Ascending aorta (tissue), 2 donors: ENCODE results near the gene PLXNA4. TPM values are rescaled to one million over a fixed set of nuclear protein-coding genes. Genes with fewer than 3 reads are reported as not detected.

Source experiments
- DNase-seq, 2 donors: peaks; one replicate each; pipeline ENCODE4 v3.0.0-alpha.2; 2019; ENCODE audit warnings: low spot score in 2 of 2
- H3K27ac ChIP-seq, 2 donors: fragments of 200-600 bp; sonication (generic); one replicate each; pipeline ENCODE4 v1.5.1; 2016 to 2017; ENCODE audit warnings: mild to moderate bottlenecking in 1 of 2
- H3K27me3 ChIP-seq: fragments of 200-600 bp; sonication (generic); one replicate; pipeline ENCODE4 v1.5.1; 2017
- H3K36me3 ChIP-seq, 2 donors: fragments of 200-600 bp; sonication (generic); one replicate each; pipeline ENCODE4 v1.5.1; 2016
- H3K4me1 ChIP-seq, 2 donors: fragments of 200-600 bp; sonication (generic); one replicate each; pipeline ENCODE4 v1.5.1; 2016 to 2017; ENCODE audit warnings: mild to moderate bottlenecking in 1 of 2
- H3K4me3 ChIP-seq, 2 donors: fragments of 200-600 bp; sonication (generic); one replicate each; pipeline ENCODE4 v1.5.1; 2016 to 2017; ENCODE audit warnings: mild to moderate bottlenecking in 1 of 2
- H3K9me3 ChIP-seq, 2 donors: fragments of 200-600 bp; sonication (generic); one replicate each; pipeline ENCODE4 v1.5.1; 2016
- intact Hi-C: fragments of 100-400 bp; cut with DNase I; formaldehyde crosslinking; loops from one replicate; pipeline ENCODE4 v1.15.1; 2023
- total RNA-seq: library from RNA; depleted of rRNA; stranded (reverse); fragments of >200 nt; gene quantifications from one replicate; pipeline ENCODE4 v1.1.0, GENCODE V29; 2016
- TF ChIP-seq, protein P1 (sequence below), 3 experiments: fragments of 200-600 bp in 2 of 3; fragments of 450-650 bp in 1 of 3; sonication (generic) in 2 of 3; IDR thresholded peaks; one replicate each; pipeline ENCODE4 v1.5.1; 2016 to 2019; ENCODE audit warnings: antibody characterized with exemption in 3 of 3, mild to moderate bottlenecking in 1 of 3, moderate library complexity in 1 of 3

PLXNA4 gene
- total RNA-seq, 1 donor from 2014 or later = 27.1 TPM

DNA sequence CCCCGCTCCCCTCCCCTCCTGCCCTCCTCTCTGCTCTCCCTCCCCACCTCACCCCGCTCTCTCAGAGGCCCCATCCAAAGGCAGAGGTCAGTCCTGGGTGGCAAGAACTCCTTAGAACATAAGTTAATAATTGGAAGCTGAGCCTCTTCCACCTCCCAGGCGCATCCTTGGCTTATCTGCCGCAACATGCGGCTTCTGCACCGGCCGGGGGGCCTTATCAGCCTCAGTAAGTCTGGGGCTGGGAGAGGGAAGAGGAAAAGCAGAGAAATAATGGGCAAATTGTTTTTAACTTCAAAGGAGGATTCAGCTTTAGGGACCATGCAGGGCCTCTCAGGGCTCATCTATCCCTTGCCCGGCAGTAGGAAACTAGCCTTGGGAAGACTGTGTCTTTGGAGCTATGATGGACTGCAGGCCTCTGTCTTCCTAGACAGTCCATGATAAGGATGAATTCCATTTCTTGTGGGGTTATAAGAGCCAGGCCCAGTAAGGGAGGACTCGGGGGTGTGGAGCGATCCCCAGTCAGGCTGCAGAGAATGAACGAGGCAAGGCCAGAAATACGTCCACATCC, 411.6 kb downstream of the PLXNA4 start:
- no peaks in the 10 kb centered on the region for H3K9me3 ChIP-seq
- peaks cover 0 to 9% of the 10 kb centered on the region in 2 donors for H3K36me3 ChIP-seq
- TF ChIP-seq, protein P1, sequence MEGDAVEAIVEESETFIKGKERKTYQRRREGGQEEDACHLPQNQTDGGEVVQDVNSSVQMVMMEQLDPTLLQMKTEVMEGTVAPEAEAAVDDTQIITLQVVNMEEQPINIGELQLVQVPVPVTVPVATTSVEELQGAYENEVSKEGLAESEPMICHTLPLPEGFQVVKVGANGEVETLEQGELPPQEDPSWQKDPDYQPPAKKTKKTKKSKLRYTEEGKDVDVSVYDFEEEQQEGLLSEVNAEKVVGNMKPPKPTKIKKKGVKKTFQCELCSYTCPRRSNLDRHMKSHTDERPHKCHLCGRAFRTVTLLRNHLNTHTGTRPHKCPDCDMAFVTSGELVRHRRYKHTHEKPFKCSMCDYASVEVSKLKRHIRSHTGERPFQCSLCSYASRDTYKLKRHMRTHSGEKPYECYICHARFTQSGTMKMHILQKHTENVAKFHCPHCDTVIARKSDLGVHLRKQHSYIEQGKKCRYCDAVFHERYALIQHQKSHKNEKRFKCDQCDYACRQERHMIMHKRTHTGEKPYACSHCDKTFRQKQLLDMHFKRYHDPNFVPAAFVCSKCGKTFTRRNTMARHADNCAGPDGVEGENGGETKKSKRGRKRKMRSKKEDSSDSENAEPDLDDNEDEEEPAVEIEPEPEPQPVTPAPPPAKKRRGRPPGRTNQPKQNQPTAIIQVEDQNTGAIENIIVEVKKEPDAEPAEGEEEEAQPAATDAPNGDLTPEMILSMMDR (IDR thresholded peaks at IDR 0.05) = no peak
- H3K4me1 ChIP-seq = peaks cover 0 to 6% of the 10 kb centered on the region in 2 donors
- H3K4me3 ChIP-seq = no peak overlapping the region
- intact Hi-C loops = no loop called here
- no peak overlapping the region for H3K27ac ChIP-seq
- no peak for DNase-seq
- H3K27me3 ChIP-seq = no peaks in the 10 kb centered on the region

DNA sequence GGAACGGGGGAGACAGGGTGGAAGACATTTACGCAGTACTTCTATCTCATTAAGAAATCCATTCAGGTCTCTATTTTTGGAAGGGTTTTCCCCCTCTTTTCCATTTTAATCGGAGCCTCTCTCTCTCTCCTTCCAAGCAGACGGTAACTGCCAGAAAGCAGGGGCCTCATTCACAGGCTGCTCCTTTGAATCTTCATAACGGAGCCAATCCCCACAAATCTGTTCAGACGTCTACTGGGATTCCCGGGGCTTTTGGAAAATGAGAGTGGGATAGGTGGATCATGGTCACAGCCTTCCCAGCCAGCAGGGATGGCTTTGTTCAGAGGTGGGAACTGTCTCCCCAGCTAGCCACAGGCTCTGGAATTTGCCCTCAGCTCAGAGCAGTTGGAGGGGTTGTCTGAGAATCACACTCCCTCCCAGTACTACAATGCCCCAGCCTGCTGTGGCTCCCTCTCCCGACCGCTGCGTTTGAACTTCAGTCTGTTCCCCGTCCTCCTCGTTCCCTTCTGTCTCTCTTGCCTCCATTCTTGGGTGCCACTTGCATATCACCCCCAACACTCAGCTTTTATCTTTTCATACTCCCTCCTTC, 413.6 kb downstream of the PLXNA4 start:
- Histone ChIP-seq H3K4me1 (peaks cover 0 to 6% of the 10 kb centered on the region in 2 donors), H3K9me3 (no peaks in the 10 kb centered on the region), H3K27me3 (no peaks in the 10 kb centered on the region), H3K36me3 (peaks cover 6 to 10% of the 10 kb centered on the region in 2 donors), H3K27ac (no peak overlapping the region), H3K4me3 (no peak overlapping the region)
- intact Hi-C loops = no loop called here
- TF ChIP-seq, protein P1 (IDR thresholded peaks at IDR 0.05) = no peak
- no peak for DNase-seq

DNA sequence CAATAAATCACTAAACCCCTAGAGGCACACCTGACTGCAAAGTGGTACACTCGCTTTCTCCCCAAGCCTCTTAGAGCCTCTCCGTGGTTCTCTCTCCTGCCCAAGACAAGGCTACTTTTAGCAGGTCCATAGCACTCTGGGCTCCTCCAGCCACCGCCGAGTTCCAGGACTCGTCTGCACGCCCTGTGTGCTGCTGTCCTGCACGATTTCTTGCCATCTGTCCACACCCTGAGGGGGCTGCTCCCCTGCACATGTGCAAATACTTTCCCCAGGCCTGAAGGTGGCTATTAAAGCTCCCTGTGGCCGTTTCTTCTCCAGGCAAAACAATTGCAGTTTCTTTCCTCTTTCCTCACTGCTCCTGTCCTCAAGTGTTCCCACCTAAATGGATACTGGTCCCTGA, 414.3 kb downstream of the PLXNA4 start:
- TF ChIP-seq, protein P1 (IDR thresholded peaks at IDR 0.05) = no peak

DNA sequence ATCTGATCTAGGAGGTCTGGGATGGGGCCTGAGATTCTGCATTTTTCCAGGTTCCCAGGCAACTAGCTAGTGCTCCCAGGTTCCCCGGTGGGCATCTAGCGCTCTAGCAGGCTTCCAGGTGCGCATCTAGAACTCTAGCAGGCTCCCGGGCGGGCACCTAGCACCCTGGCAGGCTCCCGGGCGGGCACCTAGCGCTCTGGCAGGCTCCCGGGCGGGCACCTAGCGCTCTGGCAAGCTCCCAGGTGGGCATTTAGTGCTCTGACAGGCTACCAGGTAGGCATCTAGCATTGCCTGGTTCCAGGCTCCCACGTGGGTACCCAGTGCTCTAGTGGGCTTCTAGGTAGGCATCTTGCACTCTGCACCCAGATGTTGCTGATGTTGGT, 414.7 kb downstream of the PLXNA4 start:
- DNase-seq = no peak
- peaks cover 6 to 21% of the 10 kb centered on the region in 2 donors for H3K36me3 ChIP-seq
- H3K4me1 ChIP-seq = peaks cover 0 to 6% of the 10 kb centered on the region in 2 donors
- TF ChIP-seq, protein P1 (IDR thresholded peaks at IDR 0.05) = no peak
- H3K27ac ChIP-seq = peak overlapping the region in 1 of 2 donors; percentile 17
- H3K4me3 ChIP-seq = no peak overlapping the region
- H3K9me3 ChIP-seq = no peaks in the 10 kb centered on the region
- intact Hi-C loops = no loop called here
- no peaks in the 10 kb centered on the region for H3K27me3 ChIP-seq

More for the DNA sequence above, 414.3 kb downstream of the PLXNA4 start:
- DNase-seq = no peak
- H3K4me3 ChIP-seq = no peak overlapping the region
- peaks cover 0 to 6% of the 10 kb centered on the region in 2 donors for H3K4me1 ChIP-seq
- H3K36me3 ChIP-seq = peaks cover 6 to 16% of the 10 kb centered on the region in 2 donors
- no peak overlapping the region for H3K27ac ChIP-seq
- no peaks in the 10 kb centered on the region for H3K9me3 ChIP-seq
- H3K27me3 ChIP-seq = no peaks in the 10 kb centered on the region
- intact Hi-C loops = no loop called here

DNA sequence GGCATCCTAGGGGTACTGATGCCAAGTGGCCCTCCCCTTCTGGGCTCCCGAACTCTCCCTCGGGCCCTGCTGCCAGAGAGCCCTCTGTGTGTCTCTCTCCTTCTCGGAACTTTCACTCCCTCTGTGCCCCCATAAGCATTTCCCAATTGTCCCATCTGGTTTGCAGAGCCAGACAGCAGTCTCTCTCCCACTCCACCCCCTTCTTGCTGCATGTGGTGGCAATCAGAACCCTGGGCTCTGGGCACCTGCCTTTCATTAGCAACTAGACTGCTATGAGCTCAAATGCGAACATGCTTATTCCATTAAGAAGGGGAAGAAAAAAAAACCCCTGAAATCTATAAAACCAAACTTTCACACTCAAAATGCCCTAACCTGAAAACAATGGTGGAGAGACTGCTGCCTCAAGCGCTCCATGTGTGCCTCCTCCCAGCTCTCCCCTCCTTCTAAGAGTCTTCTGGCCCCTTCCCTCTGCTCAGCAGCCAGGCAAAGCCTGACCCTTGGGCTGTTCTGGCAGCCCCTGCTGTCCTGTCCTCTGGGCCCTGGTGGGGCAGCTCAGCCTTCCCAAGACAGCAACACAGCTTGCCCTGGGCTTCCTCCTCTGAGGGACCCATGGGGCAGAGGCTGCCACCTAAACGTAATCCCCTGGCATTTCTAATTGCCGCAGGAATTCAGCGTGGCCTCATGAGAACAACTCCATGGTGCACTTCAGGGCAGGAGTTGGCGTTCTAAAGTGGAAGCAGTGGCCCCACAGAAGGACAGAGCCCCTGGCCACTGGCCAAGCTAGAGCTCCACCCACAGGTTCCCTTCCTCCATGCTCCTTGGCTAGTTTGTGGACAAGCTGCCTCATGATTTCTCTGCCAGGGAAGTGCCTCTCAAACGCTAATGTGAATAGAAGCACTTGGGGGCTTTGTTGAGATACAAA, 415.4 kb downstream of the PLXNA4 start:
- DNase-seq = no peak
- no peak overlapping the region for H3K4me3 ChIP-seq

More for the DNA sequence above, 415.4 kb downstream of the PLXNA4 start:
- no peaks in the 10 kb centered on the region for H3K9me3 ChIP-seq
- intact Hi-C loops = no loop called here
- H3K27ac ChIP-seq = peak overlapping the region in 1 of 2 donors; percentile 17
- H3K36me3 ChIP-seq = peaks cover 6 to 22% of the 10 kb centered on the region in 2 donors
- no peaks in the 10 kb centered on the region for H3K27me3 ChIP-seq
- H3K4me1 ChIP-seq = peaks cover 0 to 6% of the 10 kb centered on the region in 2 donors
- TF ChIP-seq, protein P1 (IDR thresholded peaks at IDR 0.05) = no peak
